ENCODE results near the gene TMEM235.

Gene TMEM235

DNA sequence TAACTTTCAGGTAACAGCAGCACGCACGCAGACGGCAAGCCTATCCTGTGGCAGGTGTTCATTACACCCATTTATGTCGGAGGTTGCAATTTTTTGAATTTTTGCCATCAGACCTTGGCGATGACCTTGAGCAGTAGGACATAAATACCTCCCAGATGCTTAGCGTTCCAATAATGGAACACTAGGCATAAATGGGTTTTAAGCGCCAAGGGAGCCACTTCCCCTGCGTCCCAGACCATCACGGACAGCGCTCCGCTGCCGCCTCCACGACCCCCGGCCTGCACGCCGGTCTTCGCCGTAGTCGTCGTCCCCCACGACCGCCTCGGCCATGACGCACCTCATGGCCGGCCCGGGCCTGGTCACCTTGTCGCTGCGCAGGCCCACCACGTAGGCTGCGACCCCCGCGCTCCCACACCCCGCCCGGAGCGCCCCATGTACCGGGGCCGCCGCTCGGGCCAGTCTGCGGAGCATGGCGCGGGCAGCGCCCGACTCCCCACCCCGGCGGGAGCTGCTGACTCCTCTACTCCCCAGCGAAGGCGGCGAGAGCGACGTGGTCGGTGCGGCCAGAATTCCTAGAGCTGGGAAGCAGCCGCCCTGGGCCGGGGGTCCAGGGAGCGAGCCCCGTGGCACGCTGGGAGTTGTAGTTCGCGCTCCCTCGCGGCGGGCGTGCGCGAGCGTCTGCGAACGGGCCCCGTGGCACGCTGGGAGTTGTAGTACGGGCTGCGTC, 22.7 kb downstream of the TMEM235 start (continued):
- TF ChIP-seq WT1 (tag by site-specific recombination; IDR thresholded peaks at IDR 0.05) (no peak; the same call in 1 of the 2 replicates), GLIS1 (tag by site-specific recombination; IDR thresholded peaks at IDR 0.05) (peak; percentile 56), ZNF354C (tag by site-specific recombination; IDR thresholded peaks at IDR 0.05; ENCODE audit: borderline replicate concordance, low read depth) (no peak), ZNF473 (tag by site-specific recombination; IDR thresholded peaks at IDR 0.05) (no peak), ZBTB7A (tag by site-specific recombination; IDR thresholded peaks at IDR 0.05; ENCODE audit: low read depth) (peak; percentile 95), GLIS2 (tag by site-specific recombination; IDR thresholded peaks at IDR 0.05) (peak; percentile 92), ZNF837 (tag by site-specific recombination; IDR thresholded peaks at IDR 0.05) (no peak), ZFP41 (tag by site-specific recombination; IDR thresholded peaks at IDR 0.05; ENCODE audit: borderline replicate concordance) (no peak), ZBTB20 (tag by site-specific recombination; IDR thresholded peaks at IDR 0.05) (peak; percentile 95), ZBTB48 (tag by site-specific recombination; IDR thresholded peaks at IDR 0.05) (peak; percentile 89; the same call in 1 of the 2 replicates), ZBTB21 (tag by site-specific recombination; IDR thresholded peaks at IDR 0.05) (no peak), ZNF664 (tag by site-specific recombination; IDR thresholded peaks at IDR 0.05) (no peak), ZNF48 (tag by site-specific recombination; IDR thresholded peaks at IDR 0.05) (no peak), ZNF10 (tag by site-specific recombination; IDR thresholded peaks at IDR 0.05) (peak; percentile 19; the same call in 1 of the 2 replicates), ZNF157 (tag by site-specific recombination; IDR thresholded peaks at IDR 0.05) (no peak), ZFP69B (tag by site-specific recombination; IDR thresholded peaks at IDR 0.05) (no peak), ZNF138 (tag by site-specific recombination; IDR thresholded peaks at IDR 0.05; ENCODE audit: borderline replicate concordance) (no peak), SP3 (tag by site-specific recombination; IDR thresholded peaks at IDR 0.05) (peak; percentile 83), KLF16 (tag by site-specific recombination; IDR thresholded peaks at IDR 0.05) (0 out of 2 replicates have a peak, but pooled peaks have one; percentile 28), OVOL3 (tag by site-specific recombination; IDR thresholded peaks at IDR 0.05) (no peak), ZNF654 (tag by site-specific recombination; IDR thresholded peaks at IDR 0.05; ENCODE audit: low read depth) (no peak), EGR2 (tag by site-specific recombination; IDR thresholded peaks at IDR 0.05; ENCODE audit: low read depth) (peak; percentile 38; the same call in 1 of the 2 replicates), GLI2 (tag by site-specific recombination; IDR thresholded peaks at IDR 0.05; ENCODE audit: borderline replicate concordance, low read depth) (no peak), ZNF266 (tag by site-specific recombination; IDR thresholded peaks at IDR 0.05; ENCODE audit: low read depth) (no peak)
- TF ChIP-seq, protein P1, sequence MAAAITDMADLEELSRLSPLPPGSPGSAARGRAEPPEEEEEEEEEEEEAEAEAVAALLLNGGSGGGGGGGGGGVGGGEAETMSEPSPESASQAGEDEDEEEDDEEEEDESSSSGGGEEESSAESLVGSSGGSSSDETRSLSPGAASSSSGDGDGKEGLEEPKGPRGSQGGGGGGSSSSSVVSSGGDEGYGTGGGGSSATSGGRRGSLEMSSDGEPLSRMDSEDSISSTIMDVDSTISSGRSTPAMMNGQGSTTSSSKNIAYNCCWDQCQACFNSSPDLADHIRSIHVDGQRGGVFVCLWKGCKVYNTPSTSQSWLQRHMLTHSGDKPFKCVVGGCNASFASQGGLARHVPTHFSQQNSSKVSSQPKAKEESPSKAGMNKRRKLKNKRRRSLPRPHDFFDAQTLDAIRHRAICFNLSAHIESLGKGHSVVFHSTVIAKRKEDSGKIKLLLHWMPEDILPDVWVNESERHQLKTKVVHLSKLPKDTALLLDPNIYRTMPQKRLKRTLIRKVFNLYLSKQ (tag by site-specific recombination; IDR thresholded peaks at IDR 0.05; ENCODE audit: borderline replicate concordance): no peak
- TF ChIP-seq, protein P2, sequence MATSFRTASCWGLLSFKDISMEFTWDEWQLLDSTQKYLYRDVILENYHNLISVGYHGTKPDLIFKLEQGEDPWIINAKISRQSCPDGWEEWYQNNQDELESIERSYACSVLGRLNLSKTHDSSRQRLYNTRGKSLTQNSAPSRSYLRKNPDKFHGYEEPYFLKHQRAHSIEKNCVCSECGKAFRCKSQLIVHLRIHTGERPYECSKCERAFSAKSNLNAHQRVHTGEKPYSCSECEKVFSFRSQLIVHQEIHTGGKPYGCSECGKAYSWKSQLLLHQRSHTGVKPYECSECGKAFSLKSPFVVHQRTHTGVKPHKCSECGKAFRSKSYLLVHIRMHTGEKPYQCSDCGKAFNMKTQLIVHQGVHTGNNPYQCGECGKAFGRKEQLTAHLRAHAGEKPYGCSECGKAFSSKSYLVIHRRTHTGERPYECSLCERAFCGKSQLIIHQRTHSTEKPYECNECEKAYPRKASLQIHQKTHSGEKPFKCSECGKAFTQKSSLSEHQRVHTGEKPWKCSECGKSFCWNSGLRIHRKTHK (tag by site-specific recombination; IDR thresholded peaks at IDR 0.05): no peak
- TF ChIP-seq, protein P3, sequence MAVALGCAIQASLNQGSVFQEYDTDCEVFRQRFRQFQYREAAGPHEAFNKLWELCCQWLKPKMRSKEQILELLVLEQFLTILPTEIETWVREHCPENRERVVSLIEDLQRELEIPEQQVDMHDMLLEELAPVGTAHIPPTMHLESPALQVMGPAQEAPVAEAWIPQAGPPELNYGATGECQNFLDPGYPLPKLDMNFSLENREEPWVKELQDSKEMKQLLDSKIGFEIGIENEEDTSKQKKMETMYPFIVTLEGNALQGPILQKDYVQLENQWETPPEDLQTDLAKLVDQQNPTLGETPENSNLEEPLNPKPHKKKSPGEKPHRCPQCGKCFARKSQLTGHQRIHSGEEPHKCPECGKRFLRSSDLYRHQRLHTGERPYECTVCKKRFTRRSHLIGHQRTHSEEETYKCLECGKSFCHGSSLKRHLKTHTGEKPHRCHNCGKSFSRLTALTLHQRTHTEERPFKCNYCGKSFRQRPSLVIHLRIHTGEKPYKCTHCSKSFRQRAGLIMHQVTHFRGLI (tag by site-specific recombination; IDR thresholded peaks at IDR 0.05): 0 out of 2 replicates have a peak, but pooled peaks have one; percentile 27
- TF ChIP-seq, protein P4, sequence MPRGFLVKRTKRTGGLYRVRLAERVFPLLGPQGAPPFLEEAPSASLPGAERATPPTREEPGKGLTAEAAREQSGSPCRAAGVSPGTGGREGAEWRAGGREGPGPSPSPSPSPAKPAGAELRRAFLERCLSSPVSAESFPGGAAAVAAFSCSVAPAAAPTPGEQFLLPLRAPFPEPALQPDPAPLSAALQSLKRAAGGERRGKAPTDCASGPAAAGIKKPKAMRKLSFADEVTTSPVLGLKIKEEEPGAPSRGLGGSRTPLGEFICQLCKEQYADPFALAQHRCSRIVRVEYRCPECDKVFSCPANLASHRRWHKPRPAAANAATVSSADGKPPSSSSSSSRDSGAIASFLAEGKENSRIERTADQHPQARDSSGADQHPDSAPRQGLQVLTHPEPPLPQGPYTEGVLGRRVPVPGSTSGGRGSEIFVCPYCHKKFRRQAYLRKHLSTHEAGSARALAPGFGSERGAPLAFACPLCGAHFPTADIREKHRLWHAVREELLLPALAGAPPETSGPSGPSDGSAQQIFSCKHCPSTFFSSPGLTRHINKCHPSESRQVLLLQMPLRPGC (tag by site-specific recombination; IDR thresholded peaks at IDR 0.05): no peak
- TF ChIP-seq, protein P5, sequence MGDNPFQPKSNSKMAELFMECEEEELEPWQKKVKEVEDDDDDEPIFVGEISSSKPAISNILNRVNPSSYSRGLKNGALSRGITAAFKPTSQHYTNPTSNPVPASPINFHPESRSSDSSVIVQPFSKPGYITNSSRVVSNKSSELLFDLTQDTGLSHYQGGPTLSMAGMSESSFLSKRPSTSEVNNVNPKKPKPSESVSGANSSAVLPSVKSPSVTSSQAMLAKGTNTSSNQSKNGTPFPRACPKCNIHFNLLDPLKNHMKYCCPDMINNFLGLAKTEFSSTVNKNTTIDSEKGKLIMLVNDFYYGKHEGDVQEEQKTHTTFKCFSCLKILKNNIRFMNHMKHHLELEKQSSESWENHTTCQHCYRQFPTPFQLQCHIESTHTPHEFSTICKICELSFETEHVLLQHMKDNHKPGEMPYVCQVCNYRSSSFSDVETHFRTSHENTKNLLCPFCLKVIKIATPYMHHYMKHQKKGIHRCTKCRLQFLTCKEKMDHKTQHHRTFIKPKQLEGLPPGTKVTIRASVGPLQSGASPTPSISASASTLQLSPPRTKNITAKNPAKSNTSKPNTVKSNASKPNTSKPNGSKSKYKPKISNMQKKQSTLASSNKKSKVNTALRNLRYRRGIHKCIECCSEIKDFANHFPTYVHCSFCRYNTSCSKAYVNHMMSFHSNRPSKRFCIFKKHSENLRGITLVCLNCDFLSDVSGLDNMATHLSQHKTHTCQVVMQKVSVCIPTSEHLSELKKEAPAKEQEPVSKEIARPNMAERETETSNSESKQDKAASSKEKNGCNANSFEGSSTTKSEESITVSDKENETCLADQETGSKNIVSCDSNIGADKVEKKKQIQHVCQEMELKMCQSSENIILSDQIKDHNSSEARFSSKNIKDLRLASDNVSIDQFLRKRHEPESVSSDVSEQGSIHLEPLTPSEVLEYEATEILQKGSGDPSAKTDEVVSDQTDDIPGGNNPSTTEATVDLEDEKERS (tag by site-specific recombination; IDR thresholded peaks at IDR 0.05): no peak
- TF ChIP-seq, protein P6, sequence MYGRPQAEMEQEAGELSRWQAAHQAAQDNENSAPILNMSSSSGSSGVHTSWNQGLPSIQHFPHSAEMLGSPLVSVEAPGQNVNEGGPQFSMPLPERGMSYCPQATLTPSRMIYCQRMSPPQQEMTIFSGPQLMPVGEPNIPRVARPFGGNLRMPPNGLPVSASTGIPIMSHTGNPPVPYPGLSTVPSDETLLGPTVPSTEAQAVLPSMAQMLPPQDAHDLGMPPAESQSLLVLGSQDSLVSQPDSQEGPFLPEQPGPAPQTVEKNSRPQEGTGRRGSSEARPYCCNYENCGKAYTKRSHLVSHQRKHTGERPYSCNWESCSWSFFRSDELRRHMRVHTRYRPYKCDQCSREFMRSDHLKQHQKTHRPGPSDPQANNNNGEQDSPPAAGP (tag by site-specific recombination; IDR thresholded peaks at IDR 0.05): peak; percentile 42; the same call in 1 of the 2 replicates

All from HEK293 (cell line).